ENCODE results near the gene HSPD1. TPM values are rescaled to one million over a fixed set of nuclear protein-coding genes. Genes with fewer than 3 reads are reported as not detected.
A peak's percentile ranks its signal among the peaks of the same experiment; 100 is the strongest.
"Not testable (repeated sequence)": the region's sequence is repeated elsewhere in the genome, so short reads cannot be mapped to it uniquely, and the experiment has no call there.

Gene HSPD1
- total RNA-seq, 4 donors from 2014 or later, result 120 to 145 (median 144) TPM

DNA sequence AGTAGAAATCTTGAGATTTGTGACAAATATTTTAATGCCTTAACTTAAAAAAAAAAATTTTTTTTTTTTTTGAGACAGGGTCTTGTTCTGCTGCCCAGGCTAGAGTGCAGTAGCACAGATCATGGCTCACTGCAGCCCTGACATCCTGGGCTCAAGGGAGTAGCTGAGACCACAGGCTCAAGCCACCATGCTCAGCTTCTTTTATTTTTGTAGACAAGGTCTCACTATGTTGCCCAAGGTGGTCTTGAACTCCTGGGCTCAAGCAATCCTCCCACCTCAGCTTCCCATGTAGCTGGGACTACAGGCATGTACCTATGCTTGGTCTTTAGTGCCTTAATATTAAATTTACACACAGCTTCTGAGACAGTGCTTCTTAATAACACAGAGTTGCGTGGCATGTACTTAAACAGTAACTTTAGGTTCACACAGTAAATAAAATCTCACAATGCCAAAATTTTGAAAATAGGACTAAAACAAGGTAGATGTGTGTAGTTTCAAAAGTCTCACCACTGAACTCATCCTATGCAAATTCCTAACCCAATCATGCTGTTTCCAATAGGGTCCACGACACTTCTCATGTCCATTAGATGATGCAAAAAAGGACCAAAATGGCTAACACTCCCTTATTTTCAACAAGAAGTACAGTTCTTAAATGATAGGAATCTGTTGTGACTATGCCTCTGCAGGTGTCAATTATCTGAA, 4.1 kb downstream of the HSPD1 start:
- Histone ChIP-seq H3K4me3 (no peak overlapping the region), H3K4me1 (peaks cover 9 to 38% (median 15%) of the 10 kb centered on the region in 3 donors), H3K36me3 (peaks cover 6 to 65% of the 10 kb centered on the region in 2 donors), H3K27ac (no peak overlapping the region), H3K27me3 (no peaks in the 10 kb centered on the region), H3K9me3 (no peaks in the 10 kb centered on the region)
- no peak for TF ChIP-seq POLR2A (IDR thresholded peaks at IDR 0.05)
- no peak for TF ChIP-seq POLR2AphosphoS5 (IDR thresholded peaks at IDR 0.05)
- TF ChIP-seq, protein P1, sequence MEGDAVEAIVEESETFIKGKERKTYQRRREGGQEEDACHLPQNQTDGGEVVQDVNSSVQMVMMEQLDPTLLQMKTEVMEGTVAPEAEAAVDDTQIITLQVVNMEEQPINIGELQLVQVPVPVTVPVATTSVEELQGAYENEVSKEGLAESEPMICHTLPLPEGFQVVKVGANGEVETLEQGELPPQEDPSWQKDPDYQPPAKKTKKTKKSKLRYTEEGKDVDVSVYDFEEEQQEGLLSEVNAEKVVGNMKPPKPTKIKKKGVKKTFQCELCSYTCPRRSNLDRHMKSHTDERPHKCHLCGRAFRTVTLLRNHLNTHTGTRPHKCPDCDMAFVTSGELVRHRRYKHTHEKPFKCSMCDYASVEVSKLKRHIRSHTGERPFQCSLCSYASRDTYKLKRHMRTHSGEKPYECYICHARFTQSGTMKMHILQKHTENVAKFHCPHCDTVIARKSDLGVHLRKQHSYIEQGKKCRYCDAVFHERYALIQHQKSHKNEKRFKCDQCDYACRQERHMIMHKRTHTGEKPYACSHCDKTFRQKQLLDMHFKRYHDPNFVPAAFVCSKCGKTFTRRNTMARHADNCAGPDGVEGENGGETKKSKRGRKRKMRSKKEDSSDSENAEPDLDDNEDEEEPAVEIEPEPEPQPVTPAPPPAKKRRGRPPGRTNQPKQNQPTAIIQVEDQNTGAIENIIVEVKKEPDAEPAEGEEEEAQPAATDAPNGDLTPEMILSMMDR (IDR thresholded peaks at IDR 0.05), result no peak
- TF ChIP-seq EP300 (IDR thresholded peaks at IDR 0.05), result no peak
- ATAC-seq, result no peak
- 75 to 97% methylated on average over 1 to 2 of the region's 2 CpGs for WGBS, 2 donors (ENCODE audit: low coverage in 1 of 2)

DNA sequence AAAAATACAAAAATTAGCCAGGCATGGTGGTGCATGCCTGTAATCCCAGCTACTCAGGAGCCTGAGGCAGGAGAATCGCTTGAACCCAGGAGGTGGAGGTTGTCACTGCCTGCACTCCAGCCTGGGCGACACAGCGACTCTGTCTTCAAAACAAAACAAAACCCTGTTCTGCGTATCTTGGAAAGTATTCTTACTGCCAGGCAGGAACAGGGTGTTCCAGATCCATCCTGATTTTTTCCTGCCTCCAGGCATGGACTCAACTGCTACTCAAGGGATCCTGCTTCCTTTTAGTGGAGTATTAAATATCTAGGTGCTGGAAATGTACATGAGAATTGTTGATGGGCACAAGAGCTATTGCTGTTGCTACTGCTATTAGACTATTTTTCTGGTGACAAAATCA, 12.3 kb downstream of the HSPD1 start:
- H3K4me3 ChIP-seq, result no peak overlapping the region
- no peak for ATAC-seq
- H3K27ac ChIP-seq, result peak overlapping the region in 1 of 4 donors; percentile 7
- TF ChIP-seq POLR2A (IDR thresholded peaks at IDR 0.05) (no peak), EP300 (IDR thresholded peaks at IDR 0.05) (no peak), POLR2AphosphoS5 (IDR thresholded peaks at IDR 0.05) (no peak)
- TF ChIP-seq, protein P1 (IDR thresholded peaks at IDR 0.05), result no peak
- H3K4me1 ChIP-seq, result no peaks in the 10 kb centered on the region
- WGBS, 2 donors (ENCODE audit: low coverage in 1 of 2), result 38 to 78% methylated on average over 1 to 4 of the region's 4 CpGs
- H3K36me3 ChIP-seq, result peaks cover 11 to 91% of the 10 kb centered on the region in 2 donors
- no peaks in the 10 kb centered on the region for H3K27me3 ChIP-seq
- H3K9me3 ChIP-seq, result peaks cover 0 to 10% (median 0%) of the 10 kb centered on the region in 3 donors

DNA sequence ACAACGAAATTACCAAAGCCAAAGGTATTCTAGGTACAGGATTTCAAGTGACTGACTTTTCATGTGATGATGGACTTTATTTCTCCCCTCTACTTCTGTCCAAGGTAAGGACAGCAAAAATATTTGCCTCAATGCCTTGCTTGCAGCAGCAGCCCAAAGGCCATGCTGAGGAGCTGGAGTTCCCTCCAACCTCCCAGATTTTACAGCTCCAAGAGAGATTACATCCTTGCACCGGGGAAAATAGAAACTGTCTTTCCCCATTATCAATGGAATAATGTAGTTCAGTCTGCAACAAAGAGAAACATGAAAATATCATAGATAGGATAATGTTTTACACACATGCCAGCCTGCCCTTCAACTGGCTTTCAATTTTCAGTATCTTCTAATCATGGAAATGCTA, 13.5 kb downstream of the HSPD1 start:
- WGBS, 2 donors (ENCODE audit: low coverage in 1 of 2), result 100% methylated on average over 1 of the region's 2 CpGs; no CpG with 5 or more reads in 1 of the 2 donors
- H3K36me3 ChIP-seq, result peaks cover 11 to 84% of the 10 kb centered on the region in 2 donors
- no peaks in the 10 kb centered on the region for H3K4me1 ChIP-seq
- H3K27me3 ChIP-seq, result no peaks in the 10 kb centered on the region
- H3K27ac ChIP-seq, result no peak overlapping the region
- H3K9me3 ChIP-seq, result peaks cover 0 to 10% (median 0%) of the 10 kb centered on the region in 3 donors
- TF ChIP-seq, protein P1 (IDR thresholded peaks at IDR 0.05), result no peak
- no peak for TF ChIP-seq POLR2A (IDR thresholded peaks at IDR 0.05)
- no peak for TF ChIP-seq EP300 (IDR thresholded peaks at IDR 0.05)
- no peak for TF ChIP-seq POLR2AphosphoS5 (IDR thresholded peaks at IDR 0.05)
- no peak overlapping the region for H3K4me3 ChIP-seq
- ATAC-seq, result no peak

DNA sequence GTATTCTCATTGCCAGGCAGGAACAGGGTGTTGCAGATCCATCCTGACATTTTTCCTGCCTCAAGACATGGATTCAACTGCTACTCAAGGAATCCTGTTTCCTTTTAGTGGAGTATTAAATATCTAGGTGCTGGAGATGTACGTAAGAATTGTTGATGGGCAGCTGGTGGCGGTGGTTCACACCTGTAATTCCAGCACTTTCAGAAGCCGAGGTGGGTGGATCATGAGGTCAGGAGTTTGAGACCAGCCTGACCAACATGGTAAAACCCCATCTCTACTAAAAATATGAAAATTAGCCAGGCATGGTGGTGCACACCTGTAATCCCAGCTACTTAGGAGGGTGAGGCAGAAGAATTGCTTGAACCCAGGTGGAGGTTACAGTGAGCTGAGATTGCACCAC, 15.4 kb downstream of the HSPD1 start:
- not testable (repeated sequence) for ATAC-seq, H3K27ac ChIP-seq, H3K4me1 ChIP-seq, H3K4me3 ChIP-seq, H3K27me3 ChIP-seq
- Histone ChIP-seq H3K36me3 (peaks cover 8 to 77% of the 10 kb centered on the region in 2 donors), H3K9me3 (peaks cover 0 to 10% (median 0%) of the 10 kb centered on the region in 3 donors)
- 100% methylated on average over 1 to 2 of the region's 3 CpGs for WGBS, 2 donors (ENCODE audit: low coverage in 1 of 2)

DNA sequence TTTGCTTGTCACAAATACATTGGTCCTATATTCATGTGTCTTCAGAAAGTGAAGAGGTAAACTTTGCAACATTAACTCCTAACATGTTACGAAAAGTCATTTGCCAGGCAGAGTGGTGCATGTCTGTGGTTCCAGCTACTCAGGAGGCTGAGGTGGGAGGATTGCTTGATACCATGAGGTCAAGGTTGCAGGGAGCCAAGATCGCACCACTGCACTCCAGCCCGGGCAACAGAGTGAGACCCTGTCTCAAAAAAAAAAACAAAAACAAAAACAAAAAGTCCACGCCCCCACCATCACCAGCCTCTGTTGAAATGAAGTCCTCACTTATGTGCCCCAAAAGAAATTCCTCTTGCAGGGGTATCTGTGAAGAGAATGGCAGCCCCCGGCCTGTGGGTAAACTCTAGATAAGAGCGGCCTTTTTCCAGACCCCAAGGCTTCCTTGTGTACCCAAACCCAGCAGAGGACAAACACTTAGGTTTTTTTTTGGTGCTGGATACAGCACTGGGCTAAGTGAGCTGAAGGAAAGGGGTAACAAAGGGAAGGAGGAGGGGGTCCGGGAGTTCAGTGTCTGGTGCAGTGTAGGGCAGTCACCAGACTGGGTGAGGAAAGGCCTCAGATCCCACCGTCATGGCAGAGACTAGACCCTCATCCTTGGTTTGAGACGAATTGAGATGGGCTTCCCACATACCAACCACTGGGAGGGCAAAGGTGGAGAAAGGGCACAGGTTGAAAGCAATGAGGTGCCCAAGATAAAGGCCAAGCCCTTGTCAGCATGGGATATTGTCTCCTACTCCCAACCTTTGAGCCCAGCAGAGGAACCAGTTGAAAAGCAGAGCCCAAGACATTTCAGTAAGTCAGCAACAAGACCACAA, 19.2 kb downstream of the HSPD1 start:
- no peak overlapping the region for H3K27ac ChIP-seq
- H3K27me3 ChIP-seq, result no peaks in the 10 kb centered on the region
- no peak for ATAC-seq
- TF ChIP-seq POLR2AphosphoS5 (IDR thresholded peaks at IDR 0.05), result no peak
- TF ChIP-seq POLR2A (IDR thresholded peaks at IDR 0.05), result no peak
- TF ChIP-seq EP300 (IDR thresholded peaks at IDR 0.05), result no peak
- TF ChIP-seq, protein P1 (IDR thresholded peaks at IDR 0.05), result no peak
- 83 to 94% methylated on average over 4 to 9 of the region's 9 CpGs for WGBS, 2 donors (ENCODE audit: low coverage in 1 of 2)
- peaks cover 0 to 10% (median 0%) of the 10 kb centered on the region in 3 donors for H3K9me3 ChIP-seq
- no peak overlapping the region for H3K4me3 ChIP-seq
- peaks cover 0 to 73% of the 10 kb centered on the region in 2 donors for H3K36me3 ChIP-seq
- no peaks in the 10 kb centered on the region for H3K4me1 ChIP-seq

All from gastroesophageal sphincter (tissue), 4 donors.